BE2C (cell line): Measurements from ENCODE around the gene KLHL28. TPM values are rescaled to one million over a fixed set of nuclear protein-coding genes. Genes with fewer than 3 reads are reported as not detected.

Experiments used
- DNase-seq: peaks from one replicate; pipeline ENCODE4 v3.0.0-alpha.2; 2020
- H3K27me3 ChIP-seq: fragments of 250-450 bp; sonication (Bioruptor Pico); 2 replicates; pipeline ENCODE4 v1.5.1; 2020; ENCODE audit warnings: mild to moderate bottlenecking
- H3K36me3 ChIP-seq: fragments of 250-450 bp; sonication (Bioruptor Pico); 2 replicates; pipeline ENCODE4 v1.5.1; 2020; ENCODE audit warnings: mild to moderate bottlenecking
- H3K4me1 ChIP-seq: fragments of 250-450 bp; sonication (Bioruptor Pico); 2 replicates; pipeline ENCODE4 v1.5.1; 2020
- H3K4me3 ChIP-seq: 2 replicates; pipeline ENCODE4 v1.5.1; 2011; ENCODE audit warnings: low read depth, low read length
- H3K9me3 ChIP-seq: fragments of 250-450 bp; sonication (Bioruptor Pico); 2 replicates; pipeline ENCODE4 v1.5.1; 2020
- CTCF ChIP-seq: IDR thresholded peaks from 2 replicates; pipeline ENCODE4 v1.5.1; 2012; ENCODE audit warnings: mild to moderate bottlenecking, low read depth, low read length
- polyA plus RNA-seq: library from polyadenylated mRNA; unstranded; fragments of >200 nt; gene quantifications from one replicate; pipeline ENCODE4 v1.2.1, GENCODE V29; 2012; ENCODE audit warnings: low read depth, missing spikeins; ENCODE audit not compliant: insufficient read length, insufficient read depth

KLHL28 gene
- 14.7 TPM for polyA plus RNA-seq

- no peaks in the 10 kb centered on the region for H3K27me3 ChIP-seq
- no peak for TF ChIP-seq CTCF
- H3K4me1 ChIP-seq: no peaks in the 10 kb centered on the region
- peak; percentile 96 for DNase-seq
- no peaks in the 10 kb centered on the region for H3K36me3 ChIP-seq
- H3K4me3 ChIP-seq: peak within 1 kb of the TSS; percentile 97
- no peaks in the 10 kb centered on the region for H3K9me3 ChIP-seq
These were observed at the start of gene KLHL28, which contains the start of gene TOGARAM1 for GRCh38 chr14:44961554-44962333. Gene KLHL28 (minus strand): TSS chr14:44961947. CDS start chr14:44945928, 16,019 bp downstream. Gene TOGARAM1 (plus strand): TSS chr14:44962190. CDS start chr14:44962422, 232 bp downstream.

GRCh38 chr14:45003924-45004323 is 42.2 kb upstream of the KLHL28 start:
- Histone ChIP-seq H3K9me3 (no peaks in the 10 kb centered on the region), H3K36me3 (peaks cover 12% of the 10 kb centered on the region), H3K27me3 (no peaks in the 10 kb centered on the region), H3K4me1 (no peaks in the 10 kb centered on the region), H3K4me3 (no peak overlapping the region)
- DNase-seq: no peak
- no peak for TF ChIP-seq CTCF

GRCh38 chr14:44995770-44996294 is 34.1 kb upstream of the KLHL28 start:
- no peak for TF ChIP-seq CTCF
- Histone ChIP-seq H3K9me3 (no peaks in the 10 kb centered on the region), H3K36me3 (peaks cover 12% of the 10 kb centered on the region), H3K27me3 (no peaks in the 10 kb centered on the region), H3K4me1 (no peaks in the 10 kb centered on the region), H3K4me3 (no peak overlapping the region)
- no peak for DNase-seq

GRCh38 chr14:44995196-44995595 is 33.4 kb upstream of the KLHL28 start:
- DNase-seq: no peak
- TF ChIP-seq CTCF: no peak
- H3K4me3 ChIP-seq: no peak overlapping the region

GRCh38 chr14:44990533-44990932 is 28.8 kb upstream of the KLHL28 start:
- Histone ChIP-seq H3K36me3 (no peaks in the 10 kb centered on the region), H3K9me3 (no peaks in the 10 kb centered on the region), H3K27me3 (no peaks in the 10 kb centered on the region), H3K4me3 (no peak overlapping the region), H3K4me1 (no peaks in the 10 kb centered on the region)
- no peak for TF ChIP-seq CTCF
- no peak for DNase-seq

More at GRCh38 chr14:44995196-44995595, 33.4 kb upstream of the KLHL28 start:
- Histone ChIP-seq H3K27me3 (no peaks in the 10 kb centered on the region), H3K9me3 (no peaks in the 10 kb centered on the region), H3K36me3 (peaks cover 9% of the 10 kb centered on the region), H3K4me1 (no peaks in the 10 kb centered on the region)
